C1 segment of cervical spinal cord (tissue), 14 donors: Measurements from ENCODE around the gene PRELP.
"Not testable (repeated sequence)": the region's sequence is repeated elsewhere in the genome, so short reads cannot be mapped to it uniquely, and the experiment has no call there.

ENCODE experiments used
- DNase-seq, 14 donors: peaks; one replicate each; lab custom pipeline; 2025; lab: John Stamatoyannopoulos, UW

The PRELP gene

DNA sequence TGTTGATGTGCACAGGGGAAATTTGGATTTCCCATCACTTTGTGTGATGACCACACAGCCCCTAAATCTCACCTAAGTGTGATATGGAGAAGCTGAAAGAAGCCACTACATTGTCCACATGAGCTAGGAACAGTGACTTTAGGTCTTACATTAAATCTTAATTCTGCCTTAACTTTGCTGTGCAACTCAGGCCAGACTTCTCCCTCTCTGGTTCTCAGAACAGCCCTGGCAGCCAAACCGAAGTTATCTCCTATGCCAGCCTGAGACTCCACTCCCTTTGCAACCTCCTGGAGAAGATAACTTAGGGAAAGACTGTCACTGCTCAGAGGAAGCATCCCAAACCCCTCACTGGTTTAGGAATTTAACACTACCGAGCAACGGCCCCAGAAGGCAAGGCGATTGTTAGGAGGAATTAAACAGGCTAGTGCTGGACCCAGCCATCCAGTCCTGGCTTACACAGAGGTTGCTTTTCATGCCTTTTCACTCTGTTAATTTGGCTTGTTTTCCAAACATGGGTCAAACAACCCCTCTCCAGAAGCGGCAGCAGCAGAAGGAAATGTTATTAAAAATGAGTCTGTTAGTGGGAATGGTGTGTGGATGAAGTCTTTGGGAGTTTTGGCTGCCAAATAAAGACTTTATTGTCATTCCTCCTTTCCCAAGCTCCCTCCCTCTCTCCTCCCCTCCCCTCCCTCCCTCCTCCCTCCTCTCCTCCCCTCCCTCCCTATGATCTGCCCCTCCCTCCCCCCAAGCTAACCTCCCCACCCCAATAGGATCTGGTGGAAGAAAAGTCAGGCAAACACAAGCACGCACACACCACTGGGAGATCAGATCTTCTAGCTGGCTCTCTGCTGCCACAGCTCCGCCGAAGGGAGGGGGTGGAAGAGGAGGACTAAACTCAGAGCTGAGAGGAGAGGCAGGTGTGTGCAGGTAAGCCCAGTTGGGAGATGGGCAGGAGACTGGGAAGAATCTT lies at the start of gene PRELP:
Gene PRELP, plus strand, starts transcription at position 795 of the 970 bp plus-strand sequence. CDS start 7,379 bp downstream, outside the sequence.
- peak in 4 of 14 donors; percentile 16 to 47 (median 36) for DNase-seq

DNA sequence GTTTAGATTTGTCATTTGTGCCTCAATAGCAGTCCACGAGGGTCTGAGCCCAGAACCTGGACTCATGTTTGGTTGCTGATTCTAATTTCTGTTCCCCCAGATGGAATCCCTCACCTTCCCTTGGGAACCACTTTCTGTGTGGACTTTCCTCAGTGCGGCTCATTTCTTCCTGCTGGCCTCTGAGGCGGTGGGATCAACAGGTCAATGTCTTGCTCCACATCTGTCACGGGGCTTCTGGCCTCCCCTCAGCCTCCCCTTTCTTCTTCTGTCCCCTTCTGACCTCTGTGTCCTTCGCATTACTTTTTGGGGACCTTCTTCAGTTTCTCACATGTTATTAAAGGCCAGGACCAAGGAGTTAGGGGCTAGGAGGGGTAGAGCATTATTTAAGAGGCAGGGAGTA lies 49.2 kb upstream of the PRELP start:
- no peak for DNase-seq

DNA sequence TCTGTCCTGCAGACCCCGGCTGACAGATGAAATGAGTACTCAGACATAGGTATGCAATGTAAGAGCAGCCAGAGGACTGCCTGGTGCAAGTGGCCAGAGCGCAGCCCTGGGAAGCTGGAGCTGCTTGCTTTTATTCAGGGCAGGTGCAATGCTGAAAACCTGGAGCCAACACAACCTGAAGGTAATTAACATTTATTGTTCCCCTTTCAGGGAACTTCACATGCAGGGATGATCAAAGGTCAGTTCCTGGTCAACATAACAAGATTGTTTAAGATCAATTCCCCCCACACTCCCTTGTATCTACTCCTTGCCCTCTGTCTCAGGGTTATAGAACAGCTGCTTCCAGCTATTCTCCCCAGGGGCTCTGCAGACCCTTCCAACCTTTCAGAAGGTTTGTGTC lies 48.7 kb upstream of the PRELP start:
- no peak for DNase-seq

DNA sequence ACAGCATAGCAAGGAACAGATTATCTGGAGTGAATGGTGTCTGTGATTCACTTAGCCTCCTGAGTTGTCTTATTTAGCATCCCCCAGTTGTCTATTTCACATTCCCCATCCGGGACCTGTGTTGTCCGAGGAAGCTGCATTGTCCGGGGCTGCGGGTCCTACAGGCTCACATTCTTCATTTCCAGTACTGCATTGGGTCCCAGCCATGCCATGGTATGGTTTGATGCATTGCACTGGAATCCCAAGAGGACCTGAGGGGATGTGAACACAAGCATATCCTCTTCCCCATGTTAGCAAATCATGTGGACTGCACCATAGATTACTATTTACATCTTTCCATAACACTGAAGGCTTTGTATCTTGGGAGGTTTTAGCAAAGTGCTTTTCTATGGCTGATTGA lies 48.2 kb upstream of the PRELP start:
- no peak for DNase-seq

DNA sequence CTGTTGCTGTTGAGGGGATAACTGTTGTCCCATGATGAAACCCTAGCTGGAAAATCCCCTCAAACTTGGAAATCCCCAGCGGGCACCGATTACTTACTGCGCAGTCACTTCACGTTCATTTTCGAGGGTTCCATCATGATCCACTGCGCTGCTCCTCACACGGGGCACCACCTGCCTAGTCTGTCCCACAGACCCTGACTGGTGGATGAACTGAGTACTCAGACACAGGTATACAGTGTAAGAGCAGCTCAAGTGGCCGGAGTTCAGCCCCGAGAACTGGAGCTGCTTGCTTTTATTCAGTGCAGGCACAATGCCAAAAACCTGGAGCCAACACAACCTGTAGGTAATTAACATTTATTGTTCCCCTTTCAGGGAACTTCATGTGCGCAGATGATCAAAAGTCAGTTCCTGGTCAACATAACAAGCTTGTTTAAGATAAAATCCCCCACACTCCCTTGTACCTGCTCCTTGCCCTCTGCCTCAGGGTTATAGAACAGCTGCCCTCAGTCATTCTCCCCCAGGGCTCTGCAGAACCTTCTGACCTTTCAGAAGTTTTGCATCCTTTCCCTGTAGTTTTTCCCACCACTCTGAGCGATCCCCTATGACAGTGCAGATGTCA lies 46.5 kb upstream of the PRELP start:
- no peak for DNase-seq

DNA sequence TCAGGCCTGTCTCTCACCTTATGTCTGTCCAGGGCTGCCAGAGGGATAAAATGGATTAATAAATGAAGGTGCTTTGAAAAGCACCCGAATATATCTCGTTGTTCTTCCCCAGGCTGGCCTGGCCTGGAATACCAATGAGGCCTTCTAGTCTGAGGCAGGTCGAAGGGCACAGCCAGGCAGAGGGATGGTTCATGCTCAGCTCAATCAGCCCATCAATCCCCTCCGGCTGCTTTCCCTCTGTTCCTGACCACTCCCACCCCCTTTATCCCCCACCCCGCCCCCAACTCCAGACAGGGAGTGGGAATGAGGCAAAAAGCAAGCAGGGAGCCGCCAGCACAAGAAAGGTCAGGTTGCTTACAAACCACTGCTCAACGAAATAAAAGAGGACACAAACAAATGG lies 40.0 kb upstream of the PRELP start:
- no peak for DNase-seq

DNA sequence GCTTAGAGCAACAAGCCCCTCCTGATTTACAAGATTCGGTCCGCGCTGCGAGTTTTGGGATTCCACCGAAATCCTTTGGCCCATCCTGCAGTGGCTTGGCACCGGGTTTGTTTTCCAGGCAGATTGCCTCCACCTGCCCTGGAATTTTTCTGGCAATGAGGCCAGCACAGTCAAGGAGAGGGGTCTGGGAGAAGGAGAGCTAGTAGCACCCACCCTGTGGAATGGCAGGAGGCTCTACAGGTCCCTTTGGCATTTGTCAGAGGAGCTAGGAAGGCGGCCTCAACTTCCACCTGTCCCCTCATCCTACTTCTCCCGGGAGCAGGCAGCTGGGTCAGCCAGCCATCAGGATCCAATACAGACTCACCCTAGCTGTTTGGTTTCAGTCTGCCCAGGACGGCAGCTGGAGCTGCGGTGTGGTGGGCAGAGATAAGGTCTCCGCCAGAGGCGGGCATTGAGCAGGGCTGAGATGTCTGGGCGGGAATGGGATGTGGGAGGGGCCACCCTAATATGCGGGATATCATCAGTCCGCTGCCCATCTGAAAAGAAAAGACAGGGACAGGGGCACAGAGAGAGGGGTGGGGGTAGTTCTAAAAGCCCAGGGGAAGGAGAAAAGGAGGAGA lies 37.8 kb upstream of the PRELP start:
- peak in 1 of 14 donors; percentile 45 for DNase-seq

DNA sequence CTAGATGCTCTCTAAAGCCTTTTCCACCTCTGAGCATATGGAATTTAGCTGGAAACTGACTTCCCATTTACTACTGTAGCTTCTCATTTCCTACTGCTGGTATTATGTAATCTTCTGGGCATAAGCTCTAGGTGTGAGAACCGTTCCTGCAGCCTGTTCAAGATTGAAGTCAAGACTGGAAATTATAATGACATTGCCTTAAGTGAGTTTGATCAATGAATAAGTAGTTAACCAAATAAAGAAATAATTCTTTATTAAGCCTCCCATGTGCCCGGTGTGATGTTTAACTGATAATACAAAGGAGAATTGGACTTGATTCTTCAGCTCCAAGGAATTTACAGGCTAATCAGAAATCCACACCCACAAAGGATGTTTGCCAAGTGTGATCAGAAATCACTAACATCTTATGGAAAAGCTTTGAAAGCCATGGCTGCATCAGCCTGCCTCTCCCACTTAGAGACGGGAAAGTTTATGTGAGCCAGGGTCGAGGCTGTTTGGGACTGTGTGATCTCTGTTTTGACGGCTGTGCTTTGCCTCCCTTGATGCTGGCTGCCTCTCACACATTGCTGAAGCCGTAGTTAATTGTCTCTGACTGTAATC lies 36.4 kb upstream of the PRELP start:
- DNase-seq = peak in 1 of 14 donors; percentile 52

DNA sequence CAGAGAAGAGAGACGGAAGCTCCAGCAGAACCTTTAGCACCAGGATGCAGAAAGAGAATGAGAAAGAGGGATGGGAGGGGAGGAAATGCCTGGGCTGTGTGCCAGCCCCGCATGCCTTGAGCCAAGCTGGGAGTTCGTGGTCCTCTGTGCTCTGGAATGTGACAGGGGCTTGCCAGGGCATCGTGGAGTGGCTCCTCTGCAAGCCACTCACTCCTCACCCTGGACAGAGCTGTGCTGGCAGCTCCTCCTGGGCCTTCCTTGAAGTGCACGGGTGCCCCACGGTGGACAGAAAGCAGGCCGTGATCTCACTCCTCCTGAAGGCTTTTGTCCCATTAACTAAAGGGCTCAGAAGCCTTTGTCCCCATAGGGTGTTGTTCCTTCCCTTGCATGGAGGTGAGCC lies 34.8 kb upstream of the PRELP start:
- peak in 11 of 14 donors; percentile 9 to 63 (median 38) for DNase-seq

DNA sequence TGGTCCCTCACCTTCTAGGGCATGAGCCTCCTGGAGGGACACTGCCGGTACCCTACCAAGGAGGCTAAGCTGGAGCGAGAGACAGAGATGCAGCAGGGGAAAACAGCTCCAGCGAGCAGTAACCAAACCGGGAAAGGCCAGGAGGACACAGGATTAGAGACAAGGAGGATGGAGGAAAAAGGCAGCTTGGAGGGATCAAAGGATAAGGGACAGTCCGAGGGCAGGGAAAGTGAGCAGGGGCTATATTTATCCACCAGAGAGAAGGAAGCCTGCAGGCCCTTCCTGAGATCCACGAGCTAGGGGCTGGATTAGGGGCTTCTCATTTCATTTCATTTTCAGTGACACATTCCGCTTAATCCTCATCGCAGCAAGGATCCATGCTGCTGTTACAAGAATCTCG lies 33.8 kb upstream of the PRELP start:
- DNase-seq = no peak

DNA sequence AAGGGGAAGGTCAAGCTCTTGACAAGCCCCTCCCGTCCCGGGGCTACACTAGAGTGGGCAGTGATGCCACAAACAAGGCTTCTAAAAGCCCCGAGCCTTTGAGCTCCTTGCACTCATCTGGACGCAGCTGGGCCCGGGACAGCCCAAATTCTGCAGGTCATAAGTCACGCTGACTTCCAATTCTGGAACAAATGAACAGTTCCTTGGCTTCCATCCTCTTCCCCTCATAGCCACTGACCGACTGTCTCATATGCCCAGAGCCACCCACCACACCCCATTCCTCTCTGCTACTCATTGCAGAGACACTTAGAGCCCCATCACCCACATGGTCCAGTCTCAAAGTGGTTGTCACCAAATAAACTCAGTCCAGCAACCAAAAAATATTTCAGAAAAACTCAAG lies 32.8 kb upstream of the PRELP start:
- no peak for DNase-seq

DNA sequence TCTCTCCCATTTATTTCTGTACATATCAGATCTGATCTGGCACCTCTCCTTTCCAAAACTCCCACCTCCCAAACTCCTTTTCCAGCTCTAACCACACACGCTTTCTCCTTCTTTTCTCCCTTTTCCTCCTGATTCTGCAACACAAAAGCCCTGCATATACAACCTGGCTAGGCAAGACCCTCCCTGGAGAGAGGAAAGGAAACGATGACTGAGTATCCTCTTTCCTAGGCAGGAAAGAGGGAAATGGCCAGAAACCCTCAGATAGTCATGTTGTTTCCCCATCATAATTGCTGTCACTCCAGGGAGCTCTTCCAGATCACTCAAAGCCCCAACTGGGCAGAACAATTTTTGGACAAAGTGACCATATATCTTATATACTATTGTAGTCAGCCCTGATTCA lies 32.3 kb upstream of the PRELP start:
- DNase-seq = no peak

DNA sequence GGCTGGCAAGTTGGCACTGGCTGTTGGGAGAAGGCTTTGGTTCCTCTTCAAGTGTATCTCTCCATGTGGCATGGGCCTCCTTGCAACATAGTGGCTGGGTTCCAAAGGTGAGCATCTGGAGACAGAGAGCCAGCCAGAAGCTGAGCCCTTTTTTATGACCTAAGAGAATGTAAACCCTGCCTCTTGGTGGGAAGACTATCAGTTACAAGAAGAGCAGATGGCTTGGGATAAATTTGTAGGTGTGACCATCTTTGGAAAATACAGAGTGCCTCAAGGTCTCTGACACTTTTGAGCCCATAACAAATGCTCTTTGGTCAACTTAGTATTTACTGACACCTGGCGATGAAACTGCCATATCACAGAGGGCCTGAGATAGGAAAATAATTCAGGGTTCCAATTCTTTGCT lies 31.4 kb upstream of the PRELP start:
- DNase-seq = no peak

DNA sequence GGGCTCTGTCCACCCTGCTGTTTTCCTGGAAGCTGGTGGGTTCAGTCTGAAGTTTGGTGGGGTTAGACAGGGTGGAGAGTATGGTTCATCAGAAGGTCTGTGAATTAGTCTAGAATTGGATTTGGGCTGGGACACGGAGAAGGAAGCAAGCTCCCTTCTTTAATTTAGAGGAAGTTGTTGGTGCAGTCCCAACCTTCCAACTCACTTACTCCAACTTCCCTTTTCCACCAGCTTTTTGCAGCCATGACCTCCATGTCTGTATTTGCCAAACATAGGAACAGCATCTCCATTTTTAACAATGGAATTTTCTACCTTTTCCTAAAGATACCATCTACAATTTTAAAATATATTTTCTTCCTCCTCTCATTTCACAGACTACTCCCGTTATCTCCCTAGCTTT lies 28.5 kb upstream of the PRELP start:
- no peak for DNase-seq

DNA sequence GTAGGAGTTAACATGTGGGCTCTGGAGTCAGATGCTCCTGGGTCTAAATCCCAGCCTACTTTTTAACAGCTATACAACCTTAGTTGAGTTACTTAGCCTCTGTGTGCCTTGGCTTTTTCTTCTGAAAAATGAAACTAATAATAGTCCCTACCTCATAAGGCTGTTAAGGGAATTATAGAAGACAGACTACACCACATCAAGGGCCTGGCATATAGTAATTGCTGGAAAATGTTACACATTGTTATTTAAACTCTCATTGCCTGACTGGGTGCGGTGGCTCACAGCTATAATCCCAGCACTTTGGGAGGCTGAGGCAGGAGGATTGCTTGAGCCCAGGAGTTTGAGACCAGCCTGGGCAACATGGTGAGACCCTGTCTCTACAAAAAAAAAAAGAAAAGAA lies 28.0 kb upstream of the PRELP start:
- not testable (repeated sequence) for DNase-seq

DNA sequence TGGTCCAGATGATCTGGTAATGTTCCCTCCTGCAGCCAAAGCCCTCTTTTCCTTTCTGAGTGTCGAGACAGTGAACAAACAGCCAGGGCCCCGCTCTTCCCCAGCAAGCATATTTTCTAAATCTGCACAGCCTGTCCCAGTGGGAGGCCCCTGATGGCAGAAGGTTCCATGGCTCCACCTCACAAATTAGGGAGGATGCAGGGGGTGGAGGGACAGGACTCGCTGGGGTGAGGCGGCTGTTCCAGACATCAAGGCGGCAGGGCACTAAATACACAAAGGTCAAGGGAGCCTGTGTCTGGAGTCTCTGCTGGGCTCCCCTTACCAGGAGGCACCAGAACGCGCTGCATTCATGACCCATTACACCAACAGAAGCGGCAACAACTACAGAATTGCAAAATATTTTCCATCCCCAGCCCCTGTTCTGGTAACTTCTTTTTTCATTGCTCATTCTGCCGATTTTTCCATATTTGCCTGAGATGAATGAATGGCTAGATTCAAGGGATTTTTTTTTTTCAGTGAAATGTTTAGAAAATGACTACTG lies 27.0 kb upstream of the PRELP start:
- peak in 1 of 14 donors; percentile 80 for DNase-seq

DNA sequence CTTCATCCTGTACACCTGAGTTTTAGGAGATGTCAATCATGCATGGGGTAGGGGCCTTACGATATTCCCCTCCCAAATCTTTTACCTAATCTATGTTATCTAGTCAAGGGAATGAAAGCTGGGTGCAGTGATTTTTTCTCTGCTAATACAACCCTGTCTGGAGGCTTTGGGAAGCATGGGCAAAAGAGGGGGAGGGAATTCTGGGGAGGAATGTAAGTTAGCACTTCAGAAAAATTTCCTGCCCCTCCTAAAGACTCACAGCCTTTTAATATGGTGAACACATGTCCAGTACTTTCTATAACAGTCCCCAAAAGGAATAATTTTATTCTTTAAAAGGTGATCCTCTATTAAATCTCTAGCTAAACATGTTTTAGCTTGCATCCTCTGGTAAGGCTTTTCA lies 25.6 kb upstream of the PRELP start:
- no peak for DNase-seq

DNA sequence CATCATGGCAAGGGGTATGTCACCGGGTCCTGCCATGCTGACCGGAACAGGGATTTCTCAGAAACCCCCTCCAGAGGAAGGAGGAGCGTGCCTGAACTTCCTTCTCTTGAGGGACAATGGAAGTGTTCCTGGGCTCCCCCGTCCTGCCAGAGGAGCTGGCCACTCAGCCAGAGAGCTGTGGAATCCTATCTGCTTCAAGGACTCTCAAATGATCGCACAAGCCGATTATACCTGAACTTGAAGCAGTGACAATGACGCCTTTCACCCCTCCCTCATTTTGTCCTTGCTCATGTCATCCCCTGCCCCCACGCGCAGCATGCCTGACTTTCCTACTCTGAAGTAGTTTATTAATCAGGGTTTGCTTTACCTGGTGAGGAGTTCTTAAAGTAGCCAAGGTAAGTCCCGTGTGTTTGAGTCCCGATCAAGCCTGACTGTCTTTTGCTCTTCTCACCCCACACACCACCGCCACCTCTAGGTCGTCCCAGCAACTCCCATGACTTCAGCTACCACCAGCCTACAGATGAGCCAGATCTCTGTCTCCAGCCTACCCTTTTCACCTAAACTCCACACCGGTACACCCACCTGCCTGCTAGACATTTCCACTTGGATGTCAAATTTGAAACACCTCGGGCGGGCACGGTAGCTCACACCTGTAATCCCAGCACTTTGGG lies 25.0 kb upstream of the PRELP start:
- DNase-seq = no peak

DNA sequence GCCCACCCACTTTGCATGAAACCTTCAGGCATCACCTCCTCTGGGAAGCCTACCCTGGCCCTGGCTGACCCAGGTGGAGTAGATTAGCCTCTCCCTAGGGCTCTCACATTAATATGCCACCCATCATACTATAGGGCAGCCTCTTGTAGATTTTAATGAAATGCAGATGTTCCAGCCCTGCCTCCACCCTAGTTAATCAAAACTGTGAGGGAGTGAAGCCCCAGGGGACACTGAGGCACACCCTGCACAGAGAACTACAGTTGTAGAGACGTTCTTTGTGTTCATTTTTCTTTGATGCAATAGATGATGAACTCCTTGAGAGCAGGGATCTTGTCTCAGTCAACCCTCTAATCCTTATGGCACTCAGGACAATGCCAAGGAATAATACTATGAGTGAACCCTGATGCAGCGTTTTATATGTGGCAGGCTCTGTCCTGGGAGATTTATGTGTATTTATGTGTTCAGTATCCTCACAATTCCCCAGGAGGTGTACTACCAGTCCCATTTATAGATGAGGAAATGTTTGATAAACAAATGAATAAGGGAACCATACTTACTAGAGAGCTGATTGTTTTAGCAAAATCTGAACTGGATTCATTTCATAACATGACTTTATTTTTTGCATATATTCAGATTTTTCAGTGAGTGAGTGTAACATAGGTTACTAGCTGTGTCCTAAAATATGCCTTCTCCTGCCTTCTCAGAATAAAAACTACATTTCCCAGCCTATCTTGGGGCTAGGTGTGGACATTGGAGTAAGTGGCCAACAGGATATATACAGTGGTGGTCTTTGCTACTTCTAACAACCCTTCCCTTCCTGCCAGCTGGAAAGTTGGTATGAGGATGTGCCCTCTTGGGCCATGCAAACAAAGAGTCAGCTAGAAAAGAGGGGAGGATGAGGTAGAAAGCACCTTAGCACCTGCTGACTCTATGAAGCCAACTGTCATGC lies 23.5 kb upstream of the PRELP start:
- DNase-seq = no peak

DNA sequence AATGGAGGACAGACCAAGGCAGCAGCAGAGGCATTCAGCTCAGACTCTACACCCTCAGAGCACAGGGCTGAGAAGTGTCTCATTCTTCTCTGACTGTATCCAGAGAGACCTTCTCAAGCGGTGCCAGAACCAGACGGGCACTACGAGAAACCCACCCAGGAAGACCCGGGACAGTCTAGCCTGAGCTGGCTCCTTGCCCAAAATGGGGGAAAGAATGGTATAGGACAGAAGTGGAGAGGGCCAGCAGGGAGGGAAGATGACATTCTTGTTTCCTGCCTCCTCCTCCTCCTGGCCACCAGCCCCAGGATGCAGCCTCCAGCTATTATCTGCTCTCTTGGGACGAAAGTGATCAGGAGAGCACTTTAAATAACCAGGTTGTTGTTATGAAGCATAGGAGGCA lies 22.6 kb upstream of the PRELP start:
- DNase-seq = no peak
